Panc1 (cell line): ENCODE results near the gene ITGB6. TPM values are rescaled to one million over a fixed set of nuclear protein-coding genes. Genes with fewer than 3 reads are reported as not detected.
A peak's percentile ranks its signal among the peaks of the same experiment; 100 is the strongest.

ENCODE experiments used
- ATAC-seq: fragments of 200-7000 bp; cut with Tn5 transposase; 2 replicates; pipeline ENCODE4 v1.9.1; 2020; ENCODE audit warnings: mild to moderate bottlenecking, moderate library complexity
- BruUV-seq: library from RNA; stranded (reverse); fragments of 400-500 nt; replicated peaks from 2 replicates; lab custom pipeline; 2021; lab: Mats Ljungman, UMichigan
- CTCF ChIA-PET: fragments of 300-600 bp; sonication (Branson Sonifier 250); formaldehyde crosslinking; loops from one replicate; lab custom pipeline; 2022; ENCODE audit warnings: antibody characterized with exemption; lab: Charles Lee
- POLR2A ChIA-PET: fragments of 300-600 bp; sonication (Branson Sonifier 250); formaldehyde crosslinking; loops from one replicate; lab custom pipeline; 2022; ENCODE audit warnings: antibody characterized with exemption; lab: Charles Lee
- DNase-seq: peaks from one replicate; pipeline ENCODE4 v3.0.0-alpha.2; 2010; ENCODE audit warnings: low read depth, low spot score
- H3K27ac ChIP-seq: 2 replicates; pipeline ENCODE4 v1.5.1; 2011; ENCODE audit warnings: mild to moderate bottlenecking, low read length, inconsistent platforms
- H3K27me3 ChIP-seq: fragments of 200-500 bp; sonication (Bioruptor generic); 2 replicates; pipeline ENCODE4 v1.6.0; 2014; ENCODE audit warnings: low read length, inconsistent platforms; ENCODE audit not compliant: control insufficient read depth, insufficient read depth
- H3K36me3 ChIP-seq: fragments of 200-500 bp; sonication (Bioruptor generic); 2 replicates; pipeline ENCODE4 v1.5.1; 2014; ENCODE audit warnings: inconsistent platforms, mild to moderate bottlenecking, low read length, moderate library complexity; ENCODE audit not compliant: control insufficient read depth, insufficient read depth
- H3K4me1 ChIP-seq: 2 replicates; pipeline ENCODE4 v1.5.1; 2011; ENCODE audit warnings: inconsistent platforms, mild to moderate bottlenecking, low read length, moderate library complexity; ENCODE audit not compliant: control insufficient read depth, insufficient read depth
- H3K4me3 ChIP-seq, 2 experiments: 2 replicates each; pipeline ENCODE4 v1.5.1; 2011 to 2012; ENCODE audit warnings: low read depth in 2 of 2, low read length in 2 of 2, mild to moderate bottlenecking in 2 of 2, inconsistent platforms in 1 of 2, moderate library complexity in 1 of 2
- H3K9me3 ChIP-seq: fragments of 200-500 bp; sonication (Bioruptor generic); 2 replicates; pipeline ENCODE4 v1.5.1; 2014; ENCODE audit warnings: low read depth, mild to moderate bottlenecking, inconsistent platforms, low read length, moderate library complexity; ENCODE audit not compliant: control insufficient read depth, insufficient read depth
- POLR2AphosphoS5 ChIP-seq: IDR thresholded peaks from 2 replicates; pipeline ENCODE4 v1.6.1; 2012; ENCODE audit warnings: mild to moderate bottlenecking, low read depth, low read length, moderate library complexity
- SIN3A ChIP-seq: IDR thresholded peaks from 2 replicates; pipeline ENCODE4 v1.6.1; 2012; ENCODE audit warnings: low read depth, mild to moderate bottlenecking, low read length, moderate library complexity, borderline replicate concordance; ENCODE audit not compliant: insufficient read depth
- TCF7L2 ChIP-seq: IDR thresholded peaks from 2 replicates; pipeline ENCODE4 v1.6.1; 2011; ENCODE audit warnings: mild to moderate bottlenecking, low read depth, low read length, inconsistent platforms
- in situ Hi-C: cut with HindIII; loops from 2 replicates; pipeline ENCODE4 v1.10.0; 2016; ENCODE audit warnings: low sequenced_read_pairs, low pct_unique_long_range_greater_than_20kb
- intact Hi-C: fragments of 100-400 bp; cut with micrococcal nuclease; formaldehyde crosslinking; loops from one replicate; pipeline ENCODE4 v1.10.0; 2022; ENCODE audit not compliant: unreplicated experiment
- total RNA-seq: library from RNA; stranded (reverse); gene quantifications from one replicate; pipeline ENCODE4 v1.2.1, GENCODE V29; 2021; ENCODE audit not compliant: unreplicated experiment
- TF ChIP-seq, protein P1 (sequence below): fragments of 450-650 bp; IDR thresholded peaks from 2 replicates; pipeline ENCODE4 v1.5.1; 2017; ENCODE audit warnings: mild to moderate bottlenecking
- TF ChIP-seq, protein P2 (sequence below), 2 experiments: IDR thresholded peaks; 2 replicates each; pipeline ENCODE4 v1.6.1; 2011 to 2012; ENCODE audit warnings: low read depth in 2 of 2, control low read depth in 1 of 2, low read length in 1 of 2, mild to moderate bottlenecking in 1 of 2, moderate library complexity in 1 of 2; ENCODE audit not compliant: insufficient read depth in 1 of 2

Gene ITGB6
- total RNA-seq, 1 experiment from 2014 or later: 0.08 TPM

DNA sequence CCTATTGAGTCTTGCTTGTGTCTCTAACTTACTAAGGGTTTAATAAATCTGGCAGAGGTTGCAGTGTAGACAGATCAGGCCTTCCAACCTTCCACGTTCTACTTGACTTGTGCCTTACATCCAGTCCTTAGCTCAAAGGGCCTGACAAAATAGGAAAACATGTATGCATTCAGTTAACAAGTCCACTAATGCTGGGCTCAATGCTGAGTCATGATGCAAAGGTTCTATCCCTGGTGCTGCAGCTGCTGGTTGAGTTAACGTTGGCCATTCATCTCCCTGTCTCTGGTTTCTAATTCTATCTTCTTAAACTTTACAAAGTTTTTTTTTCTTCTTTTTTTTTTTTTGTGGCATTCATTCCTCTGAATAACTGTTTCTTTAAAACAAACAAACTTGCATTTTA lies 46.3 kb upstream of the ITGB6 start:
- ATAC-seq (no peak), DNase-seq (no peak)
- intact Hi-C loops: no loop called here
- Histone ChIP-seq H3K4me3 (no peak overlapping the region), H3K27me3 (no peaks in the 10 kb centered on the region), H3K36me3 (no peaks in the 10 kb centered on the region), H3K4me1 (peaks cover 21% of the 10 kb centered on the region), H3K27ac (no peak overlapping the region; the same call in 1 of the 2 replicates), H3K9me3 (no peaks in the 10 kb centered on the region)
- TF ChIP-seq, protein P1, sequence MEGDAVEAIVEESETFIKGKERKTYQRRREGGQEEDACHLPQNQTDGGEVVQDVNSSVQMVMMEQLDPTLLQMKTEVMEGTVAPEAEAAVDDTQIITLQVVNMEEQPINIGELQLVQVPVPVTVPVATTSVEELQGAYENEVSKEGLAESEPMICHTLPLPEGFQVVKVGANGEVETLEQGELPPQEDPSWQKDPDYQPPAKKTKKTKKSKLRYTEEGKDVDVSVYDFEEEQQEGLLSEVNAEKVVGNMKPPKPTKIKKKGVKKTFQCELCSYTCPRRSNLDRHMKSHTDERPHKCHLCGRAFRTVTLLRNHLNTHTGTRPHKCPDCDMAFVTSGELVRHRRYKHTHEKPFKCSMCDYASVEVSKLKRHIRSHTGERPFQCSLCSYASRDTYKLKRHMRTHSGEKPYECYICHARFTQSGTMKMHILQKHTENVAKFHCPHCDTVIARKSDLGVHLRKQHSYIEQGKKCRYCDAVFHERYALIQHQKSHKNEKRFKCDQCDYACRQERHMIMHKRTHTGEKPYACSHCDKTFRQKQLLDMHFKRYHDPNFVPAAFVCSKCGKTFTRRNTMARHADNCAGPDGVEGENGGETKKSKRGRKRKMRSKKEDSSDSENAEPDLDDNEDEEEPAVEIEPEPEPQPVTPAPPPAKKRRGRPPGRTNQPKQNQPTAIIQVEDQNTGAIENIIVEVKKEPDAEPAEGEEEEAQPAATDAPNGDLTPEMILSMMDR: no peak
- TF ChIP-seq TCF7L2: no peak
- TF ChIP-seq, protein P2, sequence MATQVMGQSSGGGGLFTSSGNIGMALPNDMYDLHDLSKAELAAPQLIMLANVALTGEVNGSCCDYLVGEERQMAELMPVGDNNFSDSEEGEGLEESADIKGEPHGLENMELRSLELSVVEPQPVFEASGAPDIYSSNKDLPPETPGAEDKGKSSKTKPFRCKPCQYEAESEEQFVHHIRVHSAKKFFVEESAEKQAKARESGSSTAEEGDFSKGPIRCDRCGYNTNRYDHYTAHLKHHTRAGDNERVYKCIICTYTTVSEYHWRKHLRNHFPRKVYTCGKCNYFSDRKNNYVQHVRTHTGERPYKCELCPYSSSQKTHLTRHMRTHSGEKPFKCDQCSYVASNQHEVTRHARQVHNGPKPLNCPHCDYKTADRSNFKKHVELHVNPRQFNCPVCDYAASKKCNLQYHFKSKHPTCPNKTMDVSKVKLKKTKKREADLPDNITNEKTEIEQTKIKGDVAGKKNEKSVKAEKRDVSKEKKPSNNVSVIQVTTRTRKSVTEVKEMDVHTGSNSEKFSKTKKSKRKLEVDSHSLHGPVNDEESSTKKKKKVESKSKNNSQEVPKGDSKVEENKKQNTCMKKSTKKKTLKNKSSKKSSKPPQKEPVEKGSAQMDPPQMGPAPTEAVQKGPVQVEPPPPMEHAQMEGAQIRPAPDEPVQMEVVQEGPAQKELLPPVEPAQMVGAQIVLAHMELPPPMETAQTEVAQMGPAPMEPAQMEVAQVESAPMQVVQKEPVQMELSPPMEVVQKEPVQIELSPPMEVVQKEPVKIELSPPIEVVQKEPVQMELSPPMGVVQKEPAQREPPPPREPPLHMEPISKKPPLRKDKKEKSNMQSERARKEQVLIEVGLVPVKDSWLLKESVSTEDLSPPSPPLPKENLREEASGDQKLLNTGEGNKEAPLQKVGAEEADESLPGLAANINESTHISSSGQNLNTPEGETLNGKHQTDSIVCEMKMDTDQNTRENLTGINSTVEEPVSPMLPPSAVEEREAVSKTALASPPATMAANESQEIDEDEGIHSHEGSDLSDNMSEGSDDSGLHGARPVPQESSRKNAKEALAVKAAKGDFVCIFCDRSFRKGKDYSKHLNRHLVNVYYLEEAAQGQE (IDR thresholded peaks at IDR 0.05; ENCODE audit: insufficient read depth in 1 of 2, low read depth in 2 of 2, low read length in 1 of 2): no peak
- TF ChIP-seq SIN3A: no peak
- TF ChIP-seq POLR2AphosphoS5: no peak
- BruUV-seq: no TSS peak
- in situ Hi-C loops: no loop called here
- ChIA-PET POLR2A (no interaction called here), CTCF (no interaction called here)

DNA sequence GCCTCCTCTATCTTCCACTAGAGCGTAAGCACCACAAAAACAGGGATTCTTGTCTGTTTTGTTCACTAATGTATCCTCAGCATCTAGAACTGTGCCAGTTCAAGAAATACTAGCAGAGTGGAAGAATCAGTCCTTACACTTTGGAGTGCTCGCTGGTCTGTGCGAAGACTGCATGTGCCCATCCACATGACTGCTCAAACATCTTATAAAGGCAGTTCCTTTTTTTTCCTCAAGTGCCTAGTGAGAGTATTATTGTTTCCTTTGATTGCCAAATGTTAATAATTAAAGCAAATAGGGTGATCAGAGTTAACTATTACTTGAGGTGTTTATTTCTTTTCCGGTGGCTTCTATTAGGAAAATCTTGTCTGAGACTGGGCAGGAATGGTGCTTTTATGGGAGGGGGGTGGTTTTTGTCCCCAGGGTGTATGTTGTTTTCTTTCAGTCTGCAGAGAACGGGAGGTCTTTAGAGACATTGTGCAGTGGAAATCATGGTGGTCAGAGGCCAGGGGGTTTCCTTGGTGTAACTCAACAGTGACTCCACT lies 45.6 kb upstream of the ITGB6 start:
- H3K27me3 ChIP-seq: no peaks in the 10 kb centered on the region
- TF ChIP-seq POLR2AphosphoS5: no peak
- TF ChIP-seq, protein P2 (IDR thresholded peaks at IDR 0.05; ENCODE audit: insufficient read depth in 1 of 2, low read depth in 2 of 2, low read length in 1 of 2): no peak
- TF ChIP-seq, protein P1: no peak
- no peak for TF ChIP-seq SIN3A
- no peak for TF ChIP-seq TCF7L2

More for the DNA sequence above, 45.6 kb upstream of the ITGB6 start:
- no peaks in the 10 kb centered on the region for H3K36me3 ChIP-seq
- H3K4me1 ChIP-seq: peaks cover 27% of the 10 kb centered on the region
- in situ Hi-C loops: no loop called here
- POLR2A ChIA-PET: no interaction called here
- H3K27ac ChIP-seq: peak overlapping the region; percentile 48; the same call in 1 of the 2 replicates
- no peaks in the 10 kb centered on the region for H3K9me3 ChIP-seq
- intact Hi-C loops: no loop called here
- BruUV-seq: no TSS peak
- DNase-seq: no peak
- CTCF ChIA-PET: interaction anchor here (0.6 kb wide), 1 partner anchor 160 kb away, joined by 4 read pairs; no protein-coding TSS in a partner anchor
- no peak for ATAC-seq
- H3K4me3 ChIP-seq: no peak overlapping the region
